Endothelial cell of umbilical vein (primary cell): ENCODE measurements around the gene TPO. TPM values are rescaled to one million over a fixed set of nuclear protein-coding genes. Genes with fewer than 3 reads are reported as not detected.

Experiments
- BruUV-seq: library from RNA; stranded (reverse); fragments of 400-500 nt; replicated peaks from 2 replicates; lab custom pipeline; 2021; lab: Mats Ljungman, UMichigan
- CTCF ChIA-PET: fragments of 300-600, 350-600 bp; sonication (Branson Sonifier 250); formaldehyde crosslinking; loops from one replicate; lab custom pipeline; 2021; ENCODE audit warnings: antibody characterized with exemption, inconsistent platforms; lab: Charles Lee
- POLR2A ChIA-PET: fragments of 300-600, 350-600 bp; sonication (Branson Sonifier 250); formaldehyde crosslinking; loops from one replicate; lab custom pipeline; 2021; ENCODE audit warnings: antibody characterized with exemption, inconsistent platforms; lab: Charles Lee
- DNase-seq: peaks from one replicate; pipeline ENCODE4 v3.0.0-alpha.2; 2011; ENCODE audit warnings: low read depth, low spot score
- FAIRE-seq: peaks from 2 replicates; lab custom pipeline; 2011; peaks lifted over from hg19 to GRCh38; lab: Jason Lieb, UNC
- H2AFZ ChIP-seq: 2 replicates; pipeline ENCODE4 v1.6.0; 2012; ENCODE audit warnings: low read depth, low read length, control low read depth, inconsistent platforms
- H3K27ac ChIP-seq: 2 replicates; pipeline ENCODE4 v1.5.1; 2011; ENCODE audit warnings: low read depth, mild to moderate bottlenecking, control low read depth, low read length, moderate library complexity; ENCODE audit not compliant: insufficient read depth
- H3K27me3 ChIP-seq, 2 experiments: 2 replicates each; pipeline versions ENCODE4 v1.6.0 to v1.6.1; 2011; ENCODE audit warnings: low read length in 2 of 2, mixed read lengths in 1 of 2; ENCODE audit not compliant: control insufficient read depth in 2 of 2, insufficient read depth in 2 of 2
- H3K36me3 ChIP-seq, 2 experiments: 2 replicates in 1 of 2; 3 replicates in 1 of 2; pipeline ENCODE4 v1.5.1; 2011; ENCODE audit warnings: low read length in 2 of 2, mild to moderate bottlenecking in 1 of 2, moderate library complexity in 1 of 2; ENCODE audit not compliant: control insufficient read depth in 2 of 2, insufficient read depth in 2 of 2; ENCODE audit errors: extremely low read depth in 1 of 2
- H3K4me1 ChIP-seq: 3 replicates; pipeline ENCODE4 v1.5.1; 2011; ENCODE audit warnings: mild to moderate bottlenecking, low read length; ENCODE audit not compliant: control insufficient read depth, insufficient read depth; ENCODE audit errors: extremely low read depth
- H3K4me2 ChIP-seq: 2 replicates; pipeline ENCODE4 v1.6.1; 2011; ENCODE audit warnings: low read length, control low read depth, mixed read lengths; ENCODE audit not compliant: insufficient read depth
- H3K4me3 ChIP-seq, 3 experiments: fragments of 200-600 bp in 1 of 3; sonication (generic), shearing (Covaris generic) in 1 of 3; replicated peaks in 1 of 3; 2 replicates each; pipeline ENCODE4 v1.5.1; 2011 to 2016; ENCODE audit warnings: control low read depth in 3 of 3, low read length in 3 of 3, mild to moderate bottlenecking in 2 of 3, inconsistent platforms in 1 of 3, low read depth in 1 of 3, moderate library complexity in 1 of 3; ENCODE audit not compliant: insufficient read depth in 1 of 3
- H3K79me2 ChIP-seq: 2 replicates; pipeline ENCODE4 v1.6.0; 2012; ENCODE audit warnings: low read length, inconsistent platforms; ENCODE audit not compliant: control insufficient read depth, insufficient read depth
- H3K9ac ChIP-seq: replicated peaks from 2 replicates; pipeline ENCODE3; 2011; ENCODE audit warnings: low read length, control low read depth; ENCODE audit not compliant: insufficient read depth; ENCODE audit errors: extremely low read depth
- H3K9me1 ChIP-seq: replicated peaks from 3 replicates; pipeline ENCODE4 v1.6.0; 2011; ENCODE audit warnings: mild to moderate bottlenecking, low read length; ENCODE audit not compliant: control insufficient read depth, insufficient read depth; ENCODE audit errors: extremely low read depth
- H3K9me3 ChIP-seq: replicated peaks from 2 replicates; pipeline ENCODE4 v1.5.1; 2012; ENCODE audit warnings: low read length, inconsistent platforms; ENCODE audit not compliant: control insufficient read depth, insufficient read depth
- H4K20me1 ChIP-seq: replicated peaks from 2 replicates; pipeline ENCODE3; 2011; ENCODE audit warnings: mild to moderate bottlenecking, low read length; ENCODE audit not compliant: control insufficient read depth, insufficient read depth; ENCODE audit errors: extremely low read depth
- CTCF ChIP-seq, 2 donors: IDR thresholded peaks; 1 replicate in 1 of 2; 2 replicates in 1 of 2; pipeline ENCODE4 v1.5.1; 2011; ENCODE audit warnings: low read length in 2 of 2, mild to moderate bottlenecking in 2 of 2, moderate library complexity in 2 of 2, control low read depth in 1 of 2, inconsistent platforms in 1 of 2, low read depth in 1 of 2; ENCODE audit not compliant: insufficient read depth in 1 of 2; ENCODE audit errors: extremely low read depth in 1 of 2
- EZH2 ChIP-seq: IDR thresholded peaks from 2 replicates; pipeline ENCODE4 v1.6.1; 2012; ENCODE audit warnings: borderline replicate concordance, low read depth, mild to moderate bottlenecking, moderate library complexity, low read length, inconsistent platforms; ENCODE audit not compliant: severe bottlenecking
- FOS ChIP-seq: IDR thresholded peaks from 2 replicates; pipeline ENCODE4 v1.6.1; 2011; ENCODE audit warnings: mild to moderate bottlenecking, low read length, moderate library complexity, borderline replicate concordance; ENCODE audit not compliant: insufficient read depth
- GATA2 ChIP-seq: IDR thresholded peaks from 2 replicates; pipeline ENCODE4 v1.7.0; 2011; ENCODE audit warnings: low read depth, mild to moderate bottlenecking, moderate library complexity, mixed read lengths, low read length; ENCODE audit not compliant: insufficient read length, insufficient read depth
- JUN ChIP-seq: IDR thresholded peaks from 2 replicates; pipeline ENCODE4 v1.6.1; 2011; ENCODE audit warnings: borderline replicate concordance, low read depth; ENCODE audit not compliant: insufficient read length, insufficient read depth
- MAX ChIP-seq: IDR thresholded peaks from 2 replicates; pipeline ENCODE4 v1.6.1; 2011; ENCODE audit not compliant: insufficient read depth, insufficient read length
- MYC ChIP-seq: IDR thresholded peaks from one replicate; pipeline ENCODE4 v1.6.1; 2011; ENCODE audit warnings: mild to moderate bottlenecking, low read depth, low read length
- POLR2A ChIP-seq: IDR thresholded peaks from 2 replicates; pipeline ENCODE4 v1.6.1; 2012; ENCODE audit warnings: low read depth, mild to moderate bottlenecking, control low read depth, low read length
- POLR2AphosphoS5 ChIP-seq: IDR thresholded peaks from 2 replicates; pipeline ENCODE4 v1.6.1; 2012; ENCODE audit warnings: low read depth, mild to moderate bottlenecking, control low read depth, low read length, moderate library complexity; ENCODE audit not compliant: insufficient read depth
- dilution Hi-C: fragments of 300-500 bp; cut with MboI; formaldehyde crosslinking; loops from one replicate; pipeline ENCODE4 v1.15.0; 2019; ENCODE audit warnings: low sequenced_read_pairs; ENCODE audit not compliant: extremely low pct_ligation_motif_present
- intact Hi-C: fragments of 100-400 bp; cut with micrococcal nuclease; formaldehyde crosslinking; loops from one replicate; pipeline ENCODE4 v1.10.0; 2022
- polyA plus RNA-seq, 4 experiments: library from polyadenylated mRNA; depleted of rRNA in 3 of 4; stranded (reverse) in 3 of 4; unstranded in 1 of 4; fragments of >200 nt; gene quantifications; 2 replicates each; pipeline versions ENCODE4 v1.2.1 to v1.2.3, GENCODE V29; 2011 to 2012; ENCODE audit warnings: missing spikeins in 1 of 4
- total RNA-seq: library from RNA; stranded (reverse); gene quantifications from 2 replicates; pipeline ENCODE4 v1.2.3, GENCODE V29; 2021

The TPO gene
- total and polyA plus RNA-seq, 2 donors (not counting 3 experiments of a cell fraction or from before 2014, with no cell fraction given), result not detected

DNA sequence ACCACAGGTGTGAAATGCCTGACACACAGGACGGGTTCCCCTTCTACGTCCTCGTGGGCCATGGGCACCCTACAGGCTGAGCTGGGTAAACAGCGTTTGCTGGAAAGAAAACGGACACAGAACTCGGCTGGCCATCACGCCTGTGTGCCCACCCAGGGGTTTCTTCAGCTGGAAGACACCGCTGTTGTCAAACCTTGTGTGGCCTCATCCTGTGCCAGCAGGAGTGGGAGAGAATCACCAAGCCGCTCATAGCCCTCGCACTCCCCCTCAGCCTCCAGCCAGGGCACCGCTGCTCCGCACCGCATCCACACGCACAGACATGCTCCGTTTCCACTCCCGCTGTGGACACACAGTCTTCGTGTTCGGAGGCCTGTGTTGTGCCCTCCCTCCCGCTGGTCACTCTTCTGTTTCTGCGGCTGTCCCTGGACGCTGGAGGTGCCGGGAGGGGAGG lies 169.7 kb downstream of the TPO start:
- H3K9me1 ChIP-seq, result no peaks in the 10 kb centered on the region
- no peak overlapping the region for H3K9ac ChIP-seq
- H3K4me3 ChIP-seq, result no peak overlapping the region
- H2AFZ ChIP-seq, result no peak overlapping the region
- H3K27me3 ChIP-seq, result no peaks in the 10 kb centered on the region
- BruUV-seq, result no TSS peak
- H3K36me3 ChIP-seq, result no peaks in the 10 kb centered on the region
- no peaks in the 10 kb centered on the region for H3K9me3 ChIP-seq
- H3K4me2 ChIP-seq, result no peak overlapping the region
- DNase-seq (no peak), FAIRE-seq (no peak)
- intact Hi-C loops, result no loop called here
- ChIA-PET CTCF (interaction anchor here (1.3 to 1.7 kb wide), 2 partner anchors 32 to 168 kb away, joined by 4 to 10 read pairs; no protein-coding TSS in a partner anchor), POLR2A (no interaction called here)
- TF ChIP-seq MYC, result no peak
- no peak for TF ChIP-seq EZH2
- TF ChIP-seq MAX, result no peak
- TF ChIP-seq POLR2AphosphoS5, result no peak
- TF ChIP-seq POLR2A, result no peak
- TF ChIP-seq FOS, result no peak
- TF ChIP-seq JUN, result no peak
- TF ChIP-seq GATA2, result no peak
- TF ChIP-seq CTCF (IDR thresholded peaks at IDR 0.05; ENCODE audit: extremely low read depth in 1 of 2, insufficient read depth in 1 of 2, low read depth in 1 of 2, low read length in 2 of 2), result no peak
- no peaks in the 10 kb centered on the region for H4K20me1 ChIP-seq
- H3K4me1 ChIP-seq, result no peaks in the 10 kb centered on the region
- H3K27ac ChIP-seq, result no peak overlapping the region
- dilution Hi-C loops, result no loop called here
- no peaks in the 10 kb centered on the region for H3K79me2 ChIP-seq
